ENCODE measurements around the gene UBR2. TPM values are rescaled to one million over a fixed set of nuclear protein-coding genes. Genes with fewer than 3 reads are reported as not detected.

UBR2 gene
- polyA plus RNA-seq, 4 donors = 9.0 to 24.2 (median 13.0) TPM

DNA sequence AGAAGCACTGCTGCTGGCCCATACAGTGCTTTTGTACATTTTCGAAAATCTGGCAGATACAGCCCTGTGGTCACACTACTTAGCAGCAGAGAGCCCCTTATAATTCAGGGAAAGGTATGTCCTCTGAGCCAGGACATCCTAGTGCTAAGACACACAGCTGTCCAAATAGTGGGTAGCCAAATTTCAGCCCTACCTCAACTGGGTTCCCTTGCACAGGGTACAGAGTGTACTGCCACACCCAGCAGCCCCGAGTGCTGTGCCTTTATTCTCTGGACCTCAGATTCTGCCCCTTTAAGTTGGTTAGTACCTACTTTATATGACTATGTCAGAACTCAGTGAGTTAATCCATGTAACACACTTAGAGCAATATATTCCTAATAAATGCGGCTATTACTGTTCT, 111.0 kb downstream of the UBR2 start:
- no peaks in the 10 kb centered on the region for H3K4me1 ChIP-seq (ENCODE audit: control insufficient read depth in 3 of 3, insufficient read depth in 2 of 3, low read depth in 1 of 3, low read length in 2 of 3)
- H3K4me3 ChIP-seq (ENCODE audit: low read depth in 1 of 3, low read length in 3 of 3) = no peak overlapping the region
- WGBS, 3 donors = 86 to 94% (median 92%) methylated on average over 3 of the region's 3 CpGs
- no peak for FAIRE-seq
- no peak overlapping the region for H3K27ac ChIP-seq (ENCODE audit: low read depth in 1 of 3, low read length in 2 of 3)
- no peaks in the 10 kb centered on the region for H3K9me3 ChIP-seq (ENCODE audit: control insufficient read depth in 2 of 2, insufficient read depth in 1 of 2, low read depth in 1 of 2, low read length in 1 of 2)
- H3K36me3 ChIP-seq (ENCODE audit: control insufficient read depth in 3 of 3, insufficient read depth in 2 of 3, low read depth in 1 of 3, low read length in 3 of 3) = peaks cover 19 to 52% (median 48%) of the 10 kb centered on the region in 3 donors
- H3K27me3 ChIP-seq (ENCODE audit: control insufficient read depth in 3 of 3, insufficient read depth in 3 of 3, low read length in 3 of 3) = no peaks in the 10 kb centered on the region
- no peak for DNase-seq

DNA sequence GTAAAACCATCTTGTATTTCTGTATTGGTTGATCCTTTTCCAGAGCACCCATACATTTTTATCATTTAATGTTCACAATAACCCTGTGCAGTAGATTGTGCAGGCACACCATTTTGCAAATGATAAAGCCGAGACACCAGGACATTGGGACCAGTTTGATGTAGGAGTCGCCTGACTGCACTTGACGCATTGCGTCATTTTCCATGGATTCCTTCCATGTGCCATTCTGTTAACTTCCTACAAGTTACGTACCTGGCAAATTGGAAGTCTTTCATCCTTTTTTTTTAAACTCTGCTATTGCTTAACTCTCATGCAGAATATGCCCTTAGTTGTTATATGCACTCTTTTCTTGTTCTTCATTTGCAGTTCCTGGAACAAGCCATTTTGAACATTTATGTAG, 115.5 kb downstream of the UBR2 start:
- peaks cover 10 to 55% (median 42%) of the 10 kb centered on the region in 3 donors for H3K36me3 ChIP-seq (ENCODE audit: control insufficient read depth in 3 of 3, insufficient read depth in 2 of 3, low read depth in 1 of 3, low read length in 3 of 3)

DNA sequence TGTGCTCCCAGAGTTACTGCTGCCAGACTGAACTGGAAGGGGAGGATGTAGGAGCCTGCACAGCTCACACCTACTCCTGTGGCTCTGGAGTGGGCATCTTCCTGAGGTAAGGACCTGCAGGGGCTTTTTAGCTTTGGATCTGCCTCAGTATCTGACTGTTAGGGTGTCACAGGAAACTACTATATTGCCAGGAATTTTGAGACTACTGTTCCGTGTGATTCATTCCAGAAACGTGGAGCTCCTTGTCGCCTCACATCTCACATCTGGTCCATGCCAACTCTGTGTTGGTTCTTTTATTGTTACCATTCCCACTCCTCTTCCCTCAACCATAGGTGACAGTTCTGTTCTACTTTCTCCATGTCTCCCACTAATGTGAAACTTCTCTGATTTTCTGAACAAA, 124.5 kb downstream of the UBR2 start:
- no peak for DNase-seq
- Histone ChIP-seq H3K9me3 (ENCODE audit: control insufficient read depth in 2 of 2, insufficient read depth in 1 of 2, low read depth in 1 of 2, low read length in 1 of 2) (no peaks in the 10 kb centered on the region), H3K4me1 (ENCODE audit: control insufficient read depth in 3 of 3, insufficient read depth in 2 of 3, low read depth in 1 of 3, low read length in 2 of 3) (no peaks in the 10 kb centered on the region), H3K36me3 (ENCODE audit: control insufficient read depth in 3 of 3, insufficient read depth in 2 of 3, low read depth in 1 of 3, low read length in 3 of 3) (peaks cover 21 to 56% (median 44%) of the 10 kb centered on the region in 3 donors), H3K27me3 (ENCODE audit: control insufficient read depth in 3 of 3, insufficient read depth in 3 of 3, low read length in 3 of 3) (no peaks in the 10 kb centered on the region), H3K27ac (ENCODE audit: low read depth in 1 of 3, low read length in 2 of 3) (no peak overlapping the region), H3K4me3 (ENCODE audit: low read depth in 1 of 3, low read length in 3 of 3) (no peak overlapping the region)
- WGBS, 3 donors = 85 to 94% (median 85%) methylated on average over 3 of the region's 3 CpGs
- no peak for FAIRE-seq

More for the DNA sequence above, 115.5 kb downstream of the UBR2 start:
- WGBS, 3 donors = 94 to 98% (median 96%) methylated on average over 5 of the region's 5 CpGs
- Histone ChIP-seq H3K27me3 (ENCODE audit: control insufficient read depth in 3 of 3, insufficient read depth in 3 of 3, low read length in 3 of 3) (no peaks in the 10 kb centered on the region), H3K4me1 (ENCODE audit: control insufficient read depth in 3 of 3, insufficient read depth in 2 of 3, low read depth in 1 of 3, low read length in 2 of 3) (no peaks in the 10 kb centered on the region), H3K4me3 (ENCODE audit: low read depth in 1 of 3, low read length in 3 of 3) (no peak overlapping the region), H3K27ac (ENCODE audit: low read depth in 1 of 3, low read length in 2 of 3) (no peak overlapping the region), H3K9me3 (ENCODE audit: control insufficient read depth in 2 of 2, insufficient read depth in 1 of 2, low read depth in 1 of 2, low read length in 1 of 2) (no peaks in the 10 kb centered on the region)
- FAIRE-seq = no peak
- DNase-seq = no peak

DNA sequence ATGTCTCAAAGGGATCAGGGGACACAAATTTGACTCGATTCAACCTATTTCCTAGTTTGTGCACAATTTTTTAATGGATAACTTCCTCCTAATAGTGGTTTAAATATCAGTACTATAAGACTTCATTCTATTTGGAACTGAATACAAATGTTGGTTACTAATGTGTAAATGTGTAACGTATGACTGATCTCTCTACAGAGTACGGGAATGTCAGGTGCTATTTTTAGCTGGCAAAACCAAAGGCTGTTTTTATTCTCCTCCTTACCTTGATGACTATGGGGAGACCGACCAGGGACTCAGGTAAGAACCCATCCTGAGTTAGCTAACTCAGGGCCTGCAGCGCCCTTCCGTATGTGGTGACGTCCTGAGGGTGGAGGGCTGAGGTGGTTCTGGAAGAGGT, 125.5 kb downstream of the UBR2 start:
- Histone ChIP-seq H3K4me3 (ENCODE audit: low read depth in 1 of 3, low read length in 3 of 3) (no peak overlapping the region), H3K27ac (ENCODE audit: low read depth in 1 of 3, low read length in 2 of 3) (no peak overlapping the region), H3K9me3 (ENCODE audit: control insufficient read depth in 2 of 2, insufficient read depth in 1 of 2, low read depth in 1 of 2, low read length in 1 of 2) (no peaks in the 10 kb centered on the region), H3K27me3 (ENCODE audit: control insufficient read depth in 3 of 3, insufficient read depth in 3 of 3, low read length in 3 of 3) (no peaks in the 10 kb centered on the region), H3K4me1 (ENCODE audit: control insufficient read depth in 3 of 3, insufficient read depth in 2 of 3, low read depth in 1 of 3, low read length in 2 of 3) (no peaks in the 10 kb centered on the region), H3K36me3 (ENCODE audit: control insufficient read depth in 3 of 3, insufficient read depth in 2 of 3, low read depth in 1 of 3, low read length in 3 of 3) (peaks cover 21 to 57% (median 48%) of the 10 kb centered on the region in 3 donors)
- no peak for FAIRE-seq
- WGBS, 3 donors = 92 to 94% (median 93%) methylated on average over 7 of the region's 7 CpGs
- DNase-seq = no peak

DNA sequence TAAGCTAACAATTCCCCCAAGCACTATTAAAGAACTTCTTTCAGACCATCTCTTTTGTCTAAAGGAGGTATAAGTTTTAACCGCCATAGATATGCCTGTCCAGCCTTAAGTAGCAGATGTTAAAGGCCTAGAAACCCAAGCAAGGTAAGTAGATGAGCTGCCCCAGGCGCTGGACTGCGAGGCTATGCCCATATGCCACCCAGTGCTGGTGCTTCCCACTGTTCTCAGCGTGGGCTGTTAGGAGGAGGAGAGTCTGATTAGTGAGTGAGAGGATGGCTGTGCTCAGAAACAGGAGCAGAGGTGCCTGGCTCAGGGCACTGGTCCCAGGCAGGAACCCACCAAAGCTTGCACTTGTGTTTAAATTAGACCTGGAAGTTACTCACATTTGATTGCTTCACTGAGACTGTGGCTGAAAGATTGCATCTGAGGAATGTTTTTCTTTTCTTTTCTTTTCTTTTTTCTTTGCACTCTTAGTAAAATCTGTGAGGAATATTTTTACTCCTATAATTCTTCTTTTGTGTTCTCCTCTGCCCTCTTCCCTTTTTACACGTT, 126.4 kb downstream of the UBR2 start:
- no peak for FAIRE-seq

DNA sequence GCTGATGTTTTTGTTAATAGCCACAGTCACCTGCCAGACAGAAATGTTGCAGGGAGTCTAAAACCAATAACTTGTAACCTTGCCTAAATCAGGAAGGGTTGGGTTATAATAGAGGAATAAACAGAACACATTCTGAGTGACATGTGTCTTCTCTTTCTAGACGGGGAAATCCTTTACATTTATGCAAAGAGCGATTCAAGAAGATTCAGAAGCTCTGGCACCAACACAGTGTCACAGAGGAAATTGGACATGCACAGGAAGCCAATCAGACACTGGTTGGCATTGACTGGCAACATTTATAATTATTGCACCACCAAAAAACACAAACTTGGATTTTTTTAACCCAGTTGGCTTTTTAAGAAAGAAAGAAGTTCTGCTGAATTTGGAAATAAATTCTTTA, 127.0 kb downstream of the UBR2 start:
- Histone ChIP-seq H3K27me3 (ENCODE audit: control insufficient read depth in 3 of 3, insufficient read depth in 3 of 3, low read length in 3 of 3) (no peaks in the 10 kb centered on the region), H3K9me3 (ENCODE audit: control insufficient read depth in 2 of 2, insufficient read depth in 1 of 2, low read depth in 1 of 2, low read length in 1 of 2) (no peaks in the 10 kb centered on the region), H3K4me3 (ENCODE audit: low read depth in 1 of 3, low read length in 3 of 3) (no peak overlapping the region), H3K4me1 (ENCODE audit: control insufficient read depth in 3 of 3, insufficient read depth in 2 of 3, low read depth in 1 of 3, low read length in 2 of 3) (no peaks in the 10 kb centered on the region), H3K27ac (ENCODE audit: low read depth in 1 of 3, low read length in 2 of 3) (no peak overlapping the region), H3K36me3 (ENCODE audit: control insufficient read depth in 3 of 3, insufficient read depth in 2 of 3, low read depth in 1 of 3, low read length in 3 of 3) (peaks cover 15 to 50% (median 39%) of the 10 kb centered on the region in 3 donors)
- 72 to 82% (median 74%) methylated on average over 2 of the region's 2 CpGs for WGBS, 3 donors
- DNase-seq = no peak
- FAIRE-seq = no peak

More for the DNA sequence above, 126.4 kb downstream of the UBR2 start:
- Histone ChIP-seq H3K4me3 (ENCODE audit: low read depth in 1 of 3, low read length in 3 of 3) (no peak overlapping the region), H3K4me1 (ENCODE audit: control insufficient read depth in 3 of 3, insufficient read depth in 2 of 3, low read depth in 1 of 3, low read length in 2 of 3) (no peaks in the 10 kb centered on the region), H3K27ac (ENCODE audit: low read depth in 1 of 3, low read length in 2 of 3) (no peak overlapping the region), H3K27me3 (ENCODE audit: control insufficient read depth in 3 of 3, insufficient read depth in 3 of 3, low read length in 3 of 3) (no peaks in the 10 kb centered on the region), H3K9me3 (ENCODE audit: control insufficient read depth in 2 of 2, insufficient read depth in 1 of 2, low read depth in 1 of 2, low read length in 1 of 2) (no peaks in the 10 kb centered on the region), H3K36me3 (ENCODE audit: control insufficient read depth in 3 of 3, insufficient read depth in 2 of 3, low read depth in 1 of 3, low read length in 3 of 3) (peaks cover 19 to 56% (median 45%) of the 10 kb centered on the region in 3 donors)
- no peak for DNase-seq
- 89 to 99% (median 91%) methylated on average over 5 of the region's 5 CpGs for WGBS, 3 donors

DNA sequence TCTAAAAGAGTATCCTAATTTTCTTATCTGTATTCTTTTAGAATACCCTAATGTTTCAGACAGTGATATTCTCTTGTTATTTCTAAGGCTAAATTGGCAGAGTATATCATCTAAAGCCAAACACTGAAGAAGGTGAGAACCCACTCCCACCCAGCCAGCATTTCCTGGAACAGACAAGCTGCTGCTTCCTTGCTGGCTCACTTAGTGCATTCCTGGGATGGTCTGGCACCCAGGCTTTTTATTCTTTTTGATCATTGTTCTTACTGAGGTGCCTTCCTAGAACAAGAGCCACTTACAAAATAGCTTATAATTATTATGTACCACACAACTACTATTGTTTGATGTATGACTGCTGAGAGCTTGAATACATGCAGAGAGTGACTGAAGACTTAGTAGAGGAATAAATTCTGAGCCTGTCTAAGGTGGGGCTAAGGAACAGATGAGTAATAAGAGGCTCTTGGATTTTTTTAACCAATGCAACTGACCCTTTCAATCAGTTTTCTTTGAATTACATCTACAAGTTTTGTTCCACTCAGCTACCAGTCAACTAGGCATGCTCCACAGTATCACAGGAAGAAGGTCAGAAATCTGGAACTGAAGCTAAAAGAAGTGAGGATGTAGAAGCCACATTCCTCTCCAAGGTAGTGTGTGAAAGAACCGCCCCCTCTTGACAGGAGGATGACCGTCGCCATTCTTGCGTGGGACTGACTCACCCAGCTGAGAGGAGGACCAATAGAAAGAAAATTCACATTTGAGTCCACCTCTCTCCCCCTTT, 128.5 kb downstream of the UBR2 start:
- no peaks in the 10 kb centered on the region for H3K27me3 ChIP-seq (ENCODE audit: control insufficient read depth in 3 of 3, insufficient read depth in 3 of 3, low read length in 3 of 3)
- DNase-seq (no peak), FAIRE-seq (no peak)
- no peaks in the 10 kb centered on the region for H3K4me1 ChIP-seq (ENCODE audit: control insufficient read depth in 3 of 3, insufficient read depth in 2 of 3, low read depth in 1 of 3, low read length in 2 of 3)
- peaks cover 15 to 41% (median 36%) of the 10 kb centered on the region in 3 donors for H3K36me3 ChIP-seq (ENCODE audit: control insufficient read depth in 3 of 3, insufficient read depth in 2 of 3, low read depth in 1 of 3, low read length in 3 of 3)
- WGBS, 3 donors = 73 to 97% (median 84%) methylated on average over 4 of the region's 4 CpGs
- no peak overlapping the region for H3K27ac ChIP-seq (ENCODE audit: low read depth in 1 of 3, low read length in 2 of 3)
- no peak overlapping the region for H3K4me3 ChIP-seq (ENCODE audit: low read depth in 1 of 3, low read length in 3 of 3)
- no peaks in the 10 kb centered on the region for H3K9me3 ChIP-seq (ENCODE audit: control insufficient read depth in 2 of 2, insufficient read depth in 1 of 2, low read depth in 1 of 2, low read length in 1 of 2)

DNA sequence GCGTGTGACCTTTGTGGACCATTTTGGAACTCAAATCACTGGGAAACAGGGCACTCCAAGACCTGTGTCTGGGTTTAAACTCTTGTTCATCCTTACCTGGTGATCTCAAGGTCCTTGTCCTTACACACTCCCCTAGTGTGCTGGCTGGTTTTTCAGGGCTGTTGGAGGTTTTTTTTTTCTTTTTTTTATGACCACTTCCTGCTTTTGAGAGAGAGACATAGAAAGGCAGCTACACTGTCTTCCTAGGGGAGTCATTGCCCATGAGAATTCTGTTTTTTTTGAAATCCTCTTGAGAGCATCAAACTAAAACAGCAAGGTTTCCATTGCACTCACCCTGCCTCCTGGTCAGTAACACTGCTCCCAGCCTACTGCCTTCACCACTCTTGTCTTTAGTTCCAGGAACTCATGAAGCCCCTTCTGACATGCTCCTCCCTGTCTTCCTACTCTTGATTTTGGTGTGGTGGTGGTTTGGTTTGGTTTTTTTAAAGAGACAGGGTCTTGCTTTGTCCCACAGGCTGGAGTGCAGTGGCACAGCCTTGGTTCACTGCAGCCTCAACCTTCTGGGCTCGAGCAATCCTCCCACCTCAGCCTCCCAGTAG, 130.0 kb downstream of the UBR2 start:
- 89 to 95% (median 94%) methylated on average over 2 of the region's 2 CpGs for WGBS, 3 donors
- H3K4me3 ChIP-seq (ENCODE audit: low read depth in 1 of 3, low read length in 3 of 3) = no peak overlapping the region
- DNase-seq = peak in 1 of 2 donors; percentile 20
- peak overlapping the region in 1 of 3 donors; percentile 4 for H3K27ac ChIP-seq (ENCODE audit: low read depth in 1 of 3, low read length in 2 of 3)
- H3K4me1 ChIP-seq (ENCODE audit: control insufficient read depth in 3 of 3, insufficient read depth in 2 of 3, low read depth in 1 of 3, low read length in 2 of 3) = no peaks in the 10 kb centered on the region
- no peaks in the 10 kb centered on the region for H3K27me3 ChIP-seq (ENCODE audit: control insufficient read depth in 3 of 3, insufficient read depth in 3 of 3, low read length in 3 of 3)
- no peak for FAIRE-seq
- no peaks in the 10 kb centered on the region for H3K9me3 ChIP-seq (ENCODE audit: control insufficient read depth in 2 of 2, insufficient read depth in 1 of 2, low read depth in 1 of 2, low read length in 1 of 2)
- H3K36me3 ChIP-seq (ENCODE audit: control insufficient read depth in 3 of 3, insufficient read depth in 2 of 3, low read depth in 1 of 3, low read length in 3 of 3) = peaks cover 14 to 36% (median 28%) of the 10 kb centered on the region in 3 donors
